Fibroblast of peridontal ligament (primary cell): ENCODE data around the gene XAB2.
"Not testable (repeated sequence)": the region's sequence is repeated elsewhere in the genome, so short reads cannot be mapped to it uniquely, and the experiment has no call there.

ENCODE experiments used
- DNase-seq: peaks from one replicate; pipeline ENCODE4 v3.0.0-alpha.2; 2010; ENCODE audit errors: extremely low read depth

The XAB2 gene

DNA sequence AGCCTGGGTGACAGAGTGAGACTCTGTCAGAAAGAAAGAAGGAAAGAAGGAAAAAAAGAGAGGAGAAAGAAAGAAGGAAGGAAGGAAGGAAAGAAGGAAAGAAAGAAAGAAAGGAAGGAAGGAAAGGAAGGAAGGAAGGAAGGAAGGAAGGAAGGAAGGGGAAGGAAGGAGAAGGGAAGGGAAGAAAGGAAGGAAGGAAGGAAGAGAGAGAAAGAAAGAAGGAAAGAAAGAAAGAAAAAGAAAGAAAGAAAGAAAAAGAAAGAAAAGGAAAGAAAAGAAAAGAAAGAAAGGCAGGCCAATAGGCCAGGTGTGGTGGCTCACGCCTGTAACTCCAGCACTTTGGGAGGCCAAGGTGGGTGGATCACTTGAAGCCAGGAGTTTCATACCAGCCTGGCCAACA is 51.9 kb downstream of the XAB2 start:
- not testable (repeated sequence) for DNase-seq

DNA sequence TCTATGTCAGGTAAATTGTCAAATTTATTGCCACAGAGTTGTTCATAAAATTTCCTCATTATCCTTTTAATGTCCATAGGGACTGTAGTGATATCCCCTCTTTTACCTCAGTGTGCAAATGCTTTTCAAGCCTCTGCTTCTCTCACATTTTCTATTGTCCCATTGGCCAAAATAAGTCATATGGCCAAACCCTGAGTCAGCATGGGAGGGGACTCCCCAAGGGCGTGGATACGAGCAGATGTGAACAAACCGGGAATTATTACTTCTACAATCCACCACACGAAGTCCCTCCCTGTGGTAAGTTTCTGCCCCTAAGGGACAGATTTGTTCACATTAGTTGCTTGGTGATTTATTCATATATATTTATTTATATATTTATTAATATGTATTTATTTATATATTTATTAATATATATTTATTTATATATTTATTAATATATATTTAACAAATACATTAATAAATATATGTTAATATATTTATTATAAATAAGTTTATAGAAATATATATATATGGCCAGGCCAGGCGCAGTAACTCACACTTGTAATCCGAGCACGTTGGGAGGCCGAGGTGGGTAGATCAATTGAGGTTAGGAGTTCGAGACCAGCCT is 53.8 kb downstream of the XAB2 start:
- DNase-seq = no peak

DNA sequence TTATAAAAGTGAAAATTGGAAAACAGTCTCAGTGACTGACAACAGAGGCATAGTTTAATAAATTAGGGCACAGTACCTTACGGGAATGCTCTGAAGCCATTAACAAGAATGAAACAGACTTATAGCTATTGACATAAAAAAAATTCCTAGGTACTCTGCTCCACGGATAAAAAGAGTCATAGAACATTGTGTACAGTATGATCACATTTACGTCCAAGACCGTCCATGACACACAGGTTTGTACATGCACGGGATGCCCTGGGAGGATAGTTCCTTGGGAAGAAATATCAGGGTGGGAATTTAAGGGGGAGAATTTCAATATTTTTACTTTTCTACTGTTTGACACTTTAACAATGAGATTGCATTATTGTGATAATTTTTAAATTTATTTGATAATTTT is 58.6 kb downstream of the XAB2 start:
- no peak for DNase-seq
